GM19351 (cell line): Measurements from ENCODE around the gene HTR1D.

ENCODE experiments used
- ATAC-seq: cut with Tn5 transposase; IDR thresholded peaks from one replicate; pipeline ENCODE4 v1.9.1; 2021; ENCODE audit warnings: mild to moderate bottlenecking, moderate library complexity; ENCODE audit not compliant: unreplicated experiment

HTR1D gene

DNA sequence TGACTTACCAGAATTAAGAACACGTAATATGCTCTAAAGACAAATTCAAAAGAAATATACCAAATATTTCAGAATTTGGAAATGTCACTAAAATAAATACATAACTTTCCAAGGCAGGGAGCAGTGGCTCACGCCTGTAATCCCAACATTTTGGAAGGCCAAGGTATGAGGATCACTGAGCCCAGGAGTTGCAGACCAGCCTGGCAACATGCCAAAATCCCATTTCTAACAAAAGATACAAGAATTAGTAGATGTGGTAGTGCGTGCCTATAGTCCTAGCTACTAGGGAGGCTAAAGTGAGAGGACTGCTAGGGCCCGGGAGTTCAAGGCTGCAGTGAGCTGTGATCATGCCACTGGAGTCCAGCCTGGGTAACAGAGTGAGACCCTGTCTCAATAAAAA is 60.4 kb downstream of the HTR1D start:
- no peak for ATAC-seq

DNA sequence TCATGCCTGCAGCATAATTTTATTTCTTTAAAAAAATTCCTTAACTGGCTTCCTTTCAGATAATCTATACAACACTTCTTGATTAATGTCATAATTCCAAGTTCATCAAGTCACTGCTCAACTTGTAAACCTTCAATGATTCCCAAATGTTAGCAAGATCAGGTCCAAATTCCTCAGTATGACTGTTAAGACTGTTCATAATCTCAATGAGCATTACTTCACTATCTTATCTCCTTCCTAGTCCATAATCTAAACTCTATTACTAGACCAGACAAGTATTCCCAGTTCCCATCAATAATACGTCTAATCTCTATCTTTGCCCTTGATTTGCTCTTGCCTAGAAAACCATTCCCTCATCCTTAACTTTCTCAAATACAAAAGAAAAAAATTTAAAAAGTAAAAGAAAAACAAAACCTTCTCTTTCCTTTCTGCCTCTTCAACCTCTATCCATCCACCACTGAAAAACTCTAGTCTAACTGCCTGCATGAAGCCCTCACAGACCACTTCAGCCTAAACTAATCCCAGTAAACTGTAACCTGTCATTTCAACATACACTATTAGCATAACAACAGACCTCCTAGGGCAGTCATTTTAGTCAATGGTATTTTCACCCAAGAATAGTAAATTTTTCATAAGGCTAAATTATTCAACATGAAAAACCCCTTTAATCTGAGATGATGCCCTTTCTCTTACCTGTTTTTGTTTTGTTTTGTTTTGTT is 64.2 kb downstream of the HTR1D start:
- ATAC-seq: no peak

DNA sequence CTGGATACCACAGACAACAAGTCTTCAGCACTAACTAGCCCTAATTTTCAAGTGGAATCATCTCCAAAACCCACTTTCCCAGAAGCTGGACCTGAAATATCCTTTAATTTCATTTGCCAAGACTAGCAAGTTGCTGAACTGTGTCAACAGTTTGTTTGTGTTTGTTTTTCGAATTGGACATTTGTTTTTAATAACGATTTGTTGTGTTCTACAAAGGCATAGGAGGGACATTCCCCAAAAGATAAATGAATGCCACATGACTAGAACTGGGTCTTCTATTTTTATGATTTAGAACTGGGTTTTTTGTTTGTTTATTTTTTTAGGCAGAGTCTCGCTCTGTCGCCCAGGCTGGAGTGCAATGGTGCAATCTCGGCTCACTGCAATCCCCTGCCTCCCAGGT is 66.6 kb downstream of the HTR1D start:
- no peak for ATAC-seq

- ATAC-seq: no peak
Measured at GRCh38 chr1:23150125-23150524, 67.2 kb downstream of the HTR1D start.

DNA sequence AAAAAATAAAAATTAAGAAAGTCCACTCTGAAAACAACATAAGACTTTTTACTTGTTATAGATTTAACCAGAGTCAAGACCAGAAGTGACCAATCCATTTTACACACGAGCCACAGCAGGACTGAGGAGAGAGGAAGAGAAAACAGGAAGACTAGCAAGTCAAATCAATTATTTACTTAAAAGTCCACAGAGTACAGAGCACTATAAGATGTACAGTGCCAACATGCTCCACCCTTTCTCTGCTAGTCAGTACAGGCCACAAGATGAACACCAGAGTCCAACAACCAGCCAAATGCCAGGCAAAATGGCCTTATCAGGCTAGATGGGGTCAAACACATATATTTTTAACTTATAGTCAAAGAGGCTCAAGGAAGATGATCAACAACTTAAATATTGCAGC is 68.2 kb downstream of the HTR1D start:
- ATAC-seq: no peak

DNA sequence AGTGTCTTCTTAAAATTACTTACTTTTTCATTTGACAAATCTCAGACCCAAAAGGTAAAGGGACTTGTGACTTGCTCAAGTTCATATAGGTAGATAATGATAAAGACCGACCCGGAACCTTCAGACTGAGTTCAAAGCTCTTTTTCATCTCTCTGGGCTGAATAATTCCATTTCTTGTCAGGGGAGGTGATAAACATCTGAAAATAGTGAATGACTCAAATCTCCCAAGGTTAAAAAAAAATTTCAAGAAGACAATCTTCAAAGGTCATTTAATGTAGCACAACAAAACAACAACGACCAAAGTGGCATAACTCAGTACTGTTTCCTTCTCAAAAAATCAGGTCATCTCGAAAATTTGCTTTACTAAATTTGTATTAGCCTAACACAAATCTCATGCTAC is 69.2 kb downstream of the HTR1D start:
- ATAC-seq: no peak
